Limb (tissue), 2 donors: ENCODE measurements around the gene ZNF507.

ENCODE experiments used
- DNase-seq, 2 donors: peaks; one replicate each; pipeline ENCODE4 v3.0.0-alpha.2; 2016; ENCODE audit errors: extremely low spot score in 2 of 2

The ZNF507 gene

GRCh38 chr19:32339988-32340874 is 5.2 kb upstream of the ZNF507 start:
- peak; percentile 49 to 58 for DNase-seq

DNA sequence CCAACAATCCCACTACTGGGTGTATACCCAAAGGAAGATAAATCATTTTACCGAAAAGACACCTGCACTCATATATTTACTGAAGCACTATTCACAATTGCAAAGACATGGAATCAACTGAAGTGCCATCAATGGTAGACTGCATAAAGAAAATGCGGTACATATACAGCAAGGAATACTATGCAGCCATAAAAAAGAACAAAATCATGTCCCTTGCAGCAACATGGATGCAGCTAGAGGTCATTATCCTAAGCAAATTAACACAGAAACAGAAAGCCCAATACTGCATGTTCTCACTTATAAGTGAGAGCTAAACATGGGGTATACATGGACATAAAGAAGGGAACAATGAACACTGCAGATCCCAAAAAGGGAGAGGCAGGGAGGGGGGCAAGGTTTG is 2.7 kb upstream of the ZNF507 start:
- no peak for DNase-seq

- no peak for DNase-seq
Measured at GRCh38 chr19:32343550-32344262, 1.7 kb upstream of the ZNF507 start.

DNA sequence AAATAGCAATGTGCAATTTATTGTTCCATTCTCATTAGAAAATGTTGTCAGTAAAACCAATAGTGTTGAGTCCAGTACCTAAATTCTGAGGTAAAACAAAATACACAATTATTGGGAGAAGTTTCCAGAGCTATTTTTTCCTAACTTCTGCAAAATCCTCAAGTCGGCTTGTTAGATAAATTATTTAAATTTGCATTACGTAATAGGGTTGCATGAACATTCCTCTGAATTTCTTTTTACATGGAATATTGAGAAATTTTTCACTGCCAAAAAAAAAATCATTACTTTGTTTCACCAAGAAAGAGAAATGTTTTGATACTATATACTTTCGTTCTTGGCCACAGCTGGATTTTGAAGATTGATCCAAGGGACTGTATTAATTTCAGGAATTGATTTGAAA is 1.5 kb downstream of the ZNF507 start:
- no peak for DNase-seq

DNA sequence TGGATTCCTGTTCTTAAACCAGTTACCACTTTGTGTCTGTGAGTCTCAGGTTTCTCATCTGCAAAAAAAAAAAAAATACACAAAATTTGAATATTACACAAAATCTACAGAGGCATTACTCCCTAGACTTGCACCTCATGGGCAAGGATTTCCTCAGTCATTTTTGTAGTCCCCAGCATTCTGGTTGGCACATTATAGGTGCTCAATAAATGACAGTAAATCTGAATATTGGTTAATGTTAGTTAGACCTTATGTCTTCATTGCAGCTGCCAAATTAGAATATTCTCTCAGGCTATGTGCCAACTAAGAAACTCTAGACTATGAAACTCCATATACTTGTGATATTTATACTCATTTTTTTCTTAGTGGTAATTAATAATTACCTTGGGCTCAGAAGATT is 2.2 kb downstream of the ZNF507 start:
- DNase-seq = no peak

DNA sequence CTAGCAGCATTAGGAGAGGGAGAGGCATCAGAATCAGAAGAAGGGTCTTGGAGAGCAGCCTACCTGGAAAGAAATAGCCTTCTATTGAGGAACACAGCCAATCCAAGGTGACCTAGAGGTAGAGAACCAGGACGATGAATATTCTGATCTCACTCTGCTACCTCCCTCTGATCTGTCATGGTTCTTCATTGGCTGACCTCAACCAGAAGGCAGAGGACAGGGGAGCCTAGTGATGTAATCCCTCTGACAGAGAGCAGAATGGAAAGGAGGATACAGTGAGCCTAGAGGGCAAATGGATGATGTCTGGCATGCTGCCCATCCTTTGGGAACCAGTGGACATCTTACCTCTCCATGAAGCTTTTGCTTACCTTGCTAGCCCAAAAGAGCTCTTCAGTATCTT is 3.6 kb downstream of the ZNF507 start:
- DNase-seq = no peak

DNA sequence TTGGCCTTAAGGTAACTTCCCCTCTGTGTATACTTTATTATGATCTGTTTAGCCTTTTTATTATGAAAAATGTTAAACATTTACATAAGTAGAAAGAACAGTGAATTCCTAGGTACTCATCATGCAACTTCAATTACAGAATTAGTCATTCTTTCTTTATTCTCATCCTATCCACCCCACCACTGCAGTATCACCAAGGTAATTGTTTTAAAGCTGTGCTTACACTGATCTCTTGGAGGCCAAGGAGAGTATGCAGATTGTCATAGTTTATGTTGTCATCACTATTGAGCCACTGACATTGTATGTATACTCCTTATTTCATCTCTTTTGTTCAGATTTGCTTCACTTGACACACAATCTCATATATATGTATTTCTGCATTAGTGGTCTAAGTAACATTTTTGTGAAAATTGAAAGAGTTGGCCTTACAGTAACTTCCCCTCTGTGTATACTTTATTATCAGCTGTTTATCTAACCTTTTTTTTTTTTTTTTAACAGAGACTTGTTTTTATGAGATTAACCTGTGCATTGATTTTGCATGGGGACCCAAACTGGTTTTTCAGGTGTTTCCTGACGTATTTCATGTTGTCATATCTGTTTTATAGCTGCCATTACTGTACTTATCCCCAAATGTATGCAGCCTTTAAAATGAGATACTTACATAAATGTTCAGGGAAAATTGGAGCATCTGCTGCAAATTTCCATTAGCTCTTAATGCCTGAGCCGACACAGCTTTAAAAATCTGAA is 4.5 kb downstream of the ZNF507 start:
- no peak for DNase-seq

DNA sequence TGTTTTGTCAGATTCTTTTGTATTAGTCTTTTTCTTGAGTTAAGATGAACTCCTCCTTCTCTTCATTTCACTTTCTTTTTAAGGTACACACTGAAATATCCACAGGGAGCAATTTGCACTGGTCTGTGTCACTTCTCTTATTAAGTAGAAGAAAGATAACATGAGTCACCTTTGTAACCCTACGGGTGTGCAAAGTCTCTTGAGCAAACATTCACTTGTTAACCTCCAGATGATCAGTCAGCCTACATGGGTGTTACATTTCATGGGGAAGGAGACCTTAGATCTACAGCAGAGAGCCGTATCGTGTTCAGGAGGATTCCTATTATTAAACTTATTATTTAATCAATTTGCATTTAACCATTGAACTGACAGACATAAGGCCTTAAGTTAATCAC is 5.1 kb downstream of the ZNF507 start:
- no peak for DNase-seq

GRCh38 chr19:32350987-32351348 is 5.6 kb downstream of the ZNF507 start:
- no peak for DNase-seq

GRCh38 chr19:32352241-32352630 is 6.8 kb downstream of the ZNF507 start:
- no peak for DNase-seq

DNA sequence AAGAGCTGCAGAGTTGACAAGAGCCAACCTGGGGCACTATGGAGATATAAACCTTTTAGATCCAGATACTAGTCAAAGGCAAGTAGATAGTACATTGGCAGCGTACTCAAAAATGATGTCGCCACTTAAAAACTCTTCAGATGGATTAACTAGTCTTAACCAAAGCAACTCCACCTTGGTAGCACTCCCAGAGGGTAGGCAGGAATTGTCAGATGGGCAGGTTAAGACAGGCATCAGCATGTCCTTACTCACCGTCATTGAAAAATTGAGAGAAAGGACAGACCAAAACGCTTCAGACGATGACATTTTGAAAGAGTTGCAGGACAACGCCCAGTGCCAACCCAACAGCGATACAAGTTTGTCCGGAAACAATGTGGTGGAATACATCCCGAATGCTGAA is 8.9 kb downstream of the ZNF507 start:
- DNase-seq = no peak

DNA sequence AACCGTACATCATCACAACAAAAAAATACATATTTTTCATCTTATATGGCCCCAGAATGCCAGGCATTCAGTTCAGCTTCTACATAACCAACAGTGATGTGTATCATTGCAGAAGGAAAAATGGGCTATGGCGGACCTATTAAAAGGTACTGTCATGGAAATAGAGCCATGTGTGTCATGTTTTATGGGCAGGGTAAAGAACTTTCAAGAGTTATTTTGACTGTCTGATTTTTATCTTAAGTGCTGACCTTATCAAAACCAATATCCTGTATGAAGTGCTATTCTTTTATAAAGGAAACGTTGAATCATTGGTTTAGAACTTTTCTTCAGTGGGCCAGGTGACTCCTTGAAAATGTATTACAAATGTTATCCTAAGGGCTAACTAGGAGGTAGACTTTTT is 9.9 kb downstream of the ZNF507 start:
- no peak for DNase-seq

GRCh38 chr19:32357720-32358119 is 12.3 kb downstream of the ZNF507 start:
- DNase-seq = no peak

GRCh38 chr19:32358321-32358720 is 12.9 kb downstream of the ZNF507 start:
- DNase-seq = no peak

- no peak for DNase-seq
Measured at GRCh38 chr19:32359581-32359980, 14.2 kb downstream of the ZNF507 start.

DNA sequence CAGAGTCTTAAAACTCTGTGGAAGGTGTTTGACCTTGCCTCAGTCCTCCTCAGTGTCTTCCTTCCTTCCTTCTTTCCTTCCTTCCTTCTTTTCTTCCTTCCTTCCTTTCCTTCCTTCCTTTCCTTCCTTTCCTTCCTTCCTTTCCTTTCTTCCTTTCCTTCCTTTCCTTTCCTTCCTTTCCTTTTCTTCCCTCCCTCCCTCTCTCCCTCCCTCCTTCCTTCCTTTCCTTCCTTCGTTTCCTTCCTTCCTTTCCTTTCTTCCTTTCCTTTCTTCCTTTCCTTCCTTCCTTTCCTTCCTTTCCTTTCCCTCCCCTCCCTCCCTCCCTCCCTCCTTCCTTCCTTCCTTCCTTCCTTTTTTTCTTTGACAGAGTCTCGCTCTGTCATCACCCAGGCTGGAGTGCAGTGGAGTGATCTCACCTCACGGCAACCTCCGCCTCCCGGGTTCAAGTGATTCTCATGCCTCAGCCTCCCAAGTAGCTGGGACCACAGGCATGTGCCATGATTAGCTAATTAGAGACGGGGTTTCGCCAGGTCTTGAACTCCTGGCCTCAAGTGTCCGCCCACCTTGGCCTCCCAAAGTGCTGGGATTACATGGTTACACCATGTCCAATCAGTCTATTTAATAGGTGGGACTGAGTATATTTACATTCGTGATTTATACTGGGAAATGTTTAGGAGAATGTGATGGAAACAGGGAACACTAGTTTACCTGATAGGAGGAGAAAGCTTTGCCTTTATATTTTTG is 16.3 kb downstream of the ZNF507 start:
- no peak for DNase-seq

DNA sequence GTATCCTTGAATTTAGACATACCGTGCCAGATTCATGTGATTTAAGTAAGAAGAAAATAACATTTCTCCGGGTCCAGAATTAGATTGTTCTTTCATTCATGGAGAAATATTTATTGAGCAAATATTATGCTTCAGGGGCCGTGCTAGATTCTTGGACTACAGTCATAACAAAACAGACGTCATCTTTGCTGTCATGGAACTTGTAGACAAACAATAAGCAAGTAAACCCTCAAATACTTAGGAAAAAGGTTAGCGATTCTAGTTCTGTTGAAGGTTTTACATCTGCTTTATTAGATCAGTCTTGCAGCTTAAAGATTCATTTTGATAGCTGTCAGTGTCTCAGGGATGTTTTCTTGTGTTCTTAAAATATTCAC is 16.9 kb downstream of the ZNF507 start:
- DNase-seq = no peak

DNA sequence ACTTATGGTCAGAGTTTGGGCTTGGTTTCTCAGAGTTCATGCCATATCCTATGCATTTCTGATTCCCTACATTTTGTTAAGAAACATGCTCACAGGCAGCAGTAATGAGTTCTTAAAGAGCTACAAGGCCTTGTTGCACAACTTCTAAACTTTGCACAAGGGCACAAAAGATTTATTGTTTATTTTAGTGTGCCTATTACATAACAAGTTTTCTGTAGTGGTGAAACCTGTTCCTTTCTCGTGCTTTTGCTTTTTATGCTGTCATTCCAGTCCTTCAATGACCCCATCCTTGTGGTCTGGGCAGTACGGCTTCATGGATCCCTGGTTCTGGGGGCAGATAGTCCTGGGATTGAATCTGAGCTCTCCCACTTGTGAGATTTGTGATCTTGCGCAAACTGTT is 17.8 kb downstream of the ZNF507 start:
- no peak for DNase-seq

GRCh38 chr19:32363632-32364031 is 18.2 kb downstream of the ZNF507 start:
- no peak for DNase-seq

DNA sequence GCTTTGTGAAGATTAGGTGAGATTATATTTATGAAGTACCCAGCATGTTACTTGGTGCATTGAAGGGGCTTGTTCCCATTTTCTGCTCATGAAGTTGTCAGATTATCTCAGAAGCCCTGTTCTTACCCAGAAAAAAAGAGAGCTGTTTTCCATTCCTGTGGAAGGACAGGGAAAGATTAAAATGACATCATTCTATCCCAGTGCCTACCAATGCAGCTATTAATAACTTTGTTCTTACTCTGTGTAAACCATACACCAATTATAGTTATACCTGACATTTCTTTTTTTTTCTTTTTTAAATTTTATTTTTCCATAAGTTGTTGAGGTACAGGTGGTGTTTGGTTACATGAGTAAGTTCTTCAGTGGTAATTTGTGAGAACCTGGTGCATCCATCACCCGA is 18.6 kb downstream of the ZNF507 start:
- DNase-seq = no peak

- no peak for DNase-seq
Measured at GRCh38 chr19:32367063-32367462, 21.7 kb downstream of the ZNF507 start.
